ENCODE results near the gene NCAPD2.

DNA sequence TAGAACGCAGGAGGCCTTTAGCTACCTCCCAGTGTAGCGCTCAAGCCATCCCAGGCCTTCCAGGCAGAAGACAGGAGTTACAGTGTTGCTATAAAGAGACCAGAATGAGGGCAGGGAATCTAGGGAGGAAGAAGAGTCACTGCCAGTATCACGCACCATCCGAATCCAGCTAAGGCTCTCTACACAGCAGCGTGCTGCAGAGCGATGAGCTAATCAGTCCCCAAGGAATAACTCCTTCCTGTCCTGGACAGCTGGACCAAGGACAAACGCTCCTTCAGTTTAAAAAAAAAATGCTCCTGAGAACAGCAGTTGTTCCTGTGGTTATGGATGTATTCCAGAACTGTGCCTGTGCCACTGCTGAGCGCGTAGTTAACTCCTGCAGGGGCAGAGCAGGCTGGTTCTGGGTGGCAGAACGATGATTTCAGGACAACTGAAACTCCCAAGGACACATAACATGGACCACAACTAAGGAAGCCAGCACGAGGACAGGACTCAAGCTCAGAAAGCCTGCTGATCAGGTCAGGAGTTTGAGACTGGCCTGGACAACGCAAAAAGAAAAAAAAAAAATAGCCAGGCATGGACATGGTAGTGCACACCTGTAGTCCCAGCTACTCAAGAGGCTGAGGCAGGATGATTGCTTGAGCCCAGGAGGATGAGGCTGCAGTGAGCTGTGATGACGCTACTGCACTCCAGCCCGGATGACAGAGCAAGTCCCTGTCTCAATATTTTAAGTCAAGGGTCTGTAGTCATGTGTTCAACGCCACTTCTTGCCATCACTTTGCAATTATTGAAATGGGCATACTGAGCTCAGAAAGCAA is 59.4 kb downstream of the NCAPD2 start:
- TF ChIP-seq, protein P1, sequence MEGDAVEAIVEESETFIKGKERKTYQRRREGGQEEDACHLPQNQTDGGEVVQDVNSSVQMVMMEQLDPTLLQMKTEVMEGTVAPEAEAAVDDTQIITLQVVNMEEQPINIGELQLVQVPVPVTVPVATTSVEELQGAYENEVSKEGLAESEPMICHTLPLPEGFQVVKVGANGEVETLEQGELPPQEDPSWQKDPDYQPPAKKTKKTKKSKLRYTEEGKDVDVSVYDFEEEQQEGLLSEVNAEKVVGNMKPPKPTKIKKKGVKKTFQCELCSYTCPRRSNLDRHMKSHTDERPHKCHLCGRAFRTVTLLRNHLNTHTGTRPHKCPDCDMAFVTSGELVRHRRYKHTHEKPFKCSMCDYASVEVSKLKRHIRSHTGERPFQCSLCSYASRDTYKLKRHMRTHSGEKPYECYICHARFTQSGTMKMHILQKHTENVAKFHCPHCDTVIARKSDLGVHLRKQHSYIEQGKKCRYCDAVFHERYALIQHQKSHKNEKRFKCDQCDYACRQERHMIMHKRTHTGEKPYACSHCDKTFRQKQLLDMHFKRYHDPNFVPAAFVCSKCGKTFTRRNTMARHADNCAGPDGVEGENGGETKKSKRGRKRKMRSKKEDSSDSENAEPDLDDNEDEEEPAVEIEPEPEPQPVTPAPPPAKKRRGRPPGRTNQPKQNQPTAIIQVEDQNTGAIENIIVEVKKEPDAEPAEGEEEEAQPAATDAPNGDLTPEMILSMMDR (IDR thresholded peaks at IDR 0.05; ENCODE audit: low read depth, low read length) = no peak
- TF ChIP-seq, protein P2, sequence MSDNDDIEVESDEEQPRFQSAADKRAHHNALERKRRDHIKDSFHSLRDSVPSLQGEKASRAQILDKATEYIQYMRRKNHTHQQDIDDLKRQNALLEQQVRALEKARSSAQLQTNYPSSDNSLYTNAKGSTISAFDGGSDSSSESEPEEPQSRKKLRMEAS (IDR thresholded peaks at IDR 0.05; ENCODE audit: low read depth, low read length) = no peak
- TF ChIP-seq POLR2A (IDR thresholded peaks at IDR 0.05; ENCODE audit: extremely low read depth, insufficient read length) = no peak
- no peak for TF ChIP-seq MYC (IDR thresholded peaks at IDR 0.05; ENCODE audit: low read depth, low read length)
